GM23338 (cell line): Measurements from ENCODE around the gene SPRR2E. TPM values are rescaled to one million over a fixed set of nuclear protein-coding genes. Genes with fewer than 3 reads are reported as not detected.
"Not testable (repeated sequence)": the region's sequence is repeated elsewhere in the genome, so short reads cannot be mapped to it uniquely, and the experiment has no call there.

Experiments used
- ATAC-seq: fragments of 200-7000 bp; cut with Tn5 transposase; 3 replicates; pipeline ENCODE4 v1.9.1; 2020
- DNase-seq: peaks from one replicate; pipeline ENCODE4 v3.0.0-alpha.2; 2015; ENCODE audit warnings: low spot score
- H2AFZ ChIP-seq: fragments of 200-600 bp; sonication (generic); 2 replicates; pipeline ENCODE4 v1.8.0; 2016; ENCODE audit warnings: antibody characterized with exemption, mild to moderate bottlenecking, moderate library complexity
- H3F3A ChIP-seq: fragments of 200-600 bp; sonication (generic); replicated peaks from 2 replicates; pipeline ENCODE4 v1.8.0; 2017; ENCODE audit warnings: antibody characterized with exemption, mixed run types, low read depth
- H3K27ac ChIP-seq: fragments of 200-600 bp; sonication (generic); 2 replicates; pipeline ENCODE4 v1.6.1; 2016; ENCODE audit warnings: low read depth
- H3K27me3 ChIP-seq: fragments of 200-600 bp; sonication (generic); 2 replicates; pipeline ENCODE4 v1.8.0; 2016; ENCODE audit warnings: mild to moderate bottlenecking, mixed run types, moderate library complexity; ENCODE audit not compliant: insufficient read depth
- H3K36me3 ChIP-seq: fragments of 200-600 bp; sonication (generic); 2 replicates; pipeline ENCODE4 v1.8.0; 2016; ENCODE audit warnings: mild to moderate bottlenecking; ENCODE audit not compliant: insufficient read depth
- H3K4me1 ChIP-seq: fragments of 200-600 bp; sonication (generic); 2 replicates; pipeline ENCODE4 v1.8.0; 2016; ENCODE audit warnings: mild to moderate bottlenecking, moderate library complexity; ENCODE audit not compliant: insufficient read depth
- H3K4me2 ChIP-seq: fragments of 200-600 bp; sonication (generic); 2 replicates; pipeline ENCODE4 v1.7.1; 2017; ENCODE audit warnings: mixed run types
- H3K4me3 ChIP-seq: fragments of 200-600 bp; sonication (generic); 2 replicates; pipeline ENCODE4 v1.6.1; 2016; ENCODE audit warnings: mixed run types
- H3K79me2 ChIP-seq: fragments of 200-600 bp; sonication (generic); replicated peaks from 2 replicates; pipeline ENCODE4 v1.8.0; 2017; ENCODE audit warnings: mild to moderate bottlenecking; ENCODE audit not compliant: insufficient read depth
- H3K9me2 ChIP-seq: fragments of 200-600 bp; sonication (generic); 2 replicates; pipeline ENCODE4 v1.8.0; 2017; ENCODE audit not compliant: insufficient read depth
- H4K20me1 ChIP-seq: fragments of 200-600 bp; sonication (generic); replicated peaks from 2 replicates; pipeline ENCODE4 v1.8.0; 2017; ENCODE audit warnings: mild to moderate bottlenecking; ENCODE audit not compliant: insufficient read depth
- H3K27ac Mint-ChIP-seq: 2 replicates; pipeline ENCODE4 v1.8.0; 2020; ENCODE audit warnings: inconsistent platforms, mild to moderate bottlenecking, moderate library complexity, mixed read lengths
- H3K27me3 Mint-ChIP-seq: 3 replicates; pipeline ENCODE4 v1.8.0; 2022; ENCODE audit warnings: low read depth, mild to moderate bottlenecking, moderate library complexity, mixed read lengths, inconsistent platforms; ENCODE audit not compliant: insufficient read depth, poor library complexity
- H3K36me3 Mint-ChIP-seq: 3 replicates; pipeline ENCODE4 v1.8.0; 2021; ENCODE audit warnings: low read depth, mild to moderate bottlenecking, inconsistent platforms, moderate library complexity, mixed read lengths
- H3K4me1 Mint-ChIP-seq: 3 replicates; pipeline ENCODE4 v1.8.0; 2020; ENCODE audit warnings: mild to moderate bottlenecking, inconsistent platforms, mixed read lengths
- H3K4me3 Mint-ChIP-seq: 3 replicates; pipeline ENCODE4 v1.8.0; 2021; ENCODE audit warnings: moderate library complexity, mild to moderate bottlenecking, inconsistent platforms, mixed read lengths
- H3K9me3 Mint-ChIP-seq: 3 replicates; pipeline ENCODE4 v1.8.0; 2020; ENCODE audit warnings: moderate library complexity, mild to moderate bottlenecking, inconsistent platforms, mixed read lengths
- CREB1 ChIP-seq: fragments of 250-450 bp; sonication (Bioruptor Pico); IDR thresholded peaks from 2 replicates; pipeline ENCODE4 v1.5.0; 2020; ENCODE audit warnings: low read depth, mild to moderate bottlenecking, moderate library complexity
- ETS1 ChIP-seq: IDR thresholded peaks from 2 replicates; pipeline ENCODE4 v1.6.1; 2016; ENCODE audit warnings: antibody characterized with exemption
- EZH2phosphoT487 ChIP-seq: fragments of 200-600 bp; sonication (generic); IDR thresholded peaks from one replicate; pipeline ENCODE4 v1.8.1; 2018; ENCODE audit warnings: antibody characterized with exemption; ENCODE audit not compliant: unreplicated experiment
- JUNB ChIP-seq: IDR thresholded peaks from one replicate; pipeline ENCODE4 v1.6.1; 2016; ENCODE audit warnings: antibody characterized with exemption; ENCODE audit not compliant: unreplicated experiment
- REST ChIP-seq: IDR thresholded peaks from one replicate; pipeline ENCODE4 v1.6.1; 2018; ENCODE audit warnings: antibody characterized with exemption; ENCODE audit not compliant: unreplicated experiment
- ZNF462 ChIP-seq: fragments of 250-450 bp; sonication (Bioruptor Pico); IDR thresholded peaks from 2 replicates; pipeline ENCODE4 v1.5.0; 2020; ENCODE audit warnings: mild to moderate bottlenecking, moderate library complexity
- polyA plus RNA-seq: library from polyadenylated mRNA; unstranded; fragments of >200 nt; fragmentation: Nextera tagmentation; extraction: Ambion mirVana; gene quantifications from 2 replicates; pipeline ENCODE4 v1.2.1, GENCODE V29; 2016
- total RNA-seq: library from RNA; depleted of rRNA; stranded (reverse); fragments of >200 nt; shearing (Covaris generic); gene quantifications from 2 replicates; pipeline ENCODE4 v1.2.3, GENCODE V29; 2014

The SPRR2E gene
- total and polyA plus RNA-seq, 2 experiments from 2014 or later, result not detected

- no peak for TF ChIP-seq ZNF462 (CRISPR knock-in tag)
- no peak for TF ChIP-seq JUNB
- TF ChIP-seq CREB1 (CRISPR knock-in tag), result no peak
- TF ChIP-seq EZH2phosphoT487, result no peak
- no peak for TF ChIP-seq REST
- no peak for TF ChIP-seq ETS1
These were observed 25.2 kb upstream of the SPRR2E start (continued) for GRCh38 chr1:153119491-153119971.

DNA sequence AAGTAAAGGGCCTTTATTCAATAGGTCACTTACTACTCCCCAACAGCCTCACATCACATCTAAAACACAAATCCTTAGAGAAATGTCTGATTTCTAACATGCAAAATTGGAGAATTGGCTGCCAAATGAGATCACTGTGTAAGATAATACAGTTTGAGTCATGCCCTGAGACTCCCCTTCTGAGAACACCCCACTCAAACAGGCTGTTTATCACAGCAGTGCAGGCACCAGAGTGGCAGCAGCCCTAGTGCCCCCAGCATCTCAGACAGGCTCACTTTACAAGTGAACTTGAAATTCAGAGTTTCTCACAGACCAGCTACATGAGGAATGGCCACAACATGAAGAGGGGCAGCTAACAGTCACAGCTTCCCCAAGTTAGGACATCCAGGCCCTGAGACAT is 20.9 kb upstream of the SPRR2E start:
- not testable (repeated sequence) for H3K36me3 ChIP-seq, H3K36me3 Mint-ChIP-seq, H3K27me3 ChIP-seq, H3K4me3 ChIP-seq, H3K27ac Mint-ChIP-seq, H3K27ac ChIP-seq, H3K27me3 Mint-ChIP-seq, H4K20me1 ChIP-seq, DNase-seq, H3K4me1 ChIP-seq, ATAC-seq, H3K4me3 Mint-ChIP-seq, H3K79me2 ChIP-seq, H3K9me2 ChIP-seq, H3K9me3 Mint-ChIP-seq, H2AFZ ChIP-seq, H3F3A ChIP-seq, H3K4me2 ChIP-seq
- H3K4me1 Mint-ChIP-seq, result peaks cover 17% of the 10 kb centered on the region
